ENCODE results near the gene ANKS1B.

The ANKS1B gene

DNA sequence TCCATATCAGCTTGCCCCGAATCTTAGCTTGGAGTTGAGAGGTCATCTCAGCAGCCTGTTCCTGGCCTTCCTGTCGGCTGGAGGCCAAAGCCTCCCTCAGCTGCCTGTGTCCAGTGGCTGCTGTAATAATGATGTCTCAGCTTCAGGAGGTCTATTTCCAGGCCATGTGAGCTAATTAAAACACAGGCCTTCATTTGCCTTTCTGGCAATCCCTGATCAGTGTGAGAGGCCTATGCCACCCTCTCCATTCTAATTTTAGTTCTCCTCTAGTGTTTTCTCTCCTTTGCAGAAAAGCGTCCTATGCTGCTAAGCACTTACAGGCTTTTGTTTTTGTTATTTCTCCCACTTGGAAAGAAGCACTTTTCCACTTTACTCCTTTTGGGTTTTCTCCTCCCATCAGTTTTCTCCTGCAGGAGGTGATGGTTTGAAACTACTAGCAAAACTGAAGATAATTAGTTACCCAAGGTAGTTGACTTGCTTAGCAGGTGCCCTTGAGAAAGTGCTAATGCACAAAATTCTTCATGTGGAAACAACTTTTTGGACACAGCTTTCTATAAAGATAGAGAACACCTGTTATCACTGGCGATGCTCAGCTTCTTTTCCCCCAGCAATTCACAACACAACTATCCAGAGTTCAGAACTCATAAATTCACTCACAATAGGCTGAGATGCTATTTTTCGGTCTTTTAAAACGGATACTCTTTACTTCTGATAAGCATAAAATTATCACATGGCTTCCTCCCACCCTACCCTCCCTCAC, 592.5 kb downstream of the ANKS1B start:
- no peak for DNase-seq (ENCODE audit: low spot score)
- TF ChIP-seq, protein P1, sequence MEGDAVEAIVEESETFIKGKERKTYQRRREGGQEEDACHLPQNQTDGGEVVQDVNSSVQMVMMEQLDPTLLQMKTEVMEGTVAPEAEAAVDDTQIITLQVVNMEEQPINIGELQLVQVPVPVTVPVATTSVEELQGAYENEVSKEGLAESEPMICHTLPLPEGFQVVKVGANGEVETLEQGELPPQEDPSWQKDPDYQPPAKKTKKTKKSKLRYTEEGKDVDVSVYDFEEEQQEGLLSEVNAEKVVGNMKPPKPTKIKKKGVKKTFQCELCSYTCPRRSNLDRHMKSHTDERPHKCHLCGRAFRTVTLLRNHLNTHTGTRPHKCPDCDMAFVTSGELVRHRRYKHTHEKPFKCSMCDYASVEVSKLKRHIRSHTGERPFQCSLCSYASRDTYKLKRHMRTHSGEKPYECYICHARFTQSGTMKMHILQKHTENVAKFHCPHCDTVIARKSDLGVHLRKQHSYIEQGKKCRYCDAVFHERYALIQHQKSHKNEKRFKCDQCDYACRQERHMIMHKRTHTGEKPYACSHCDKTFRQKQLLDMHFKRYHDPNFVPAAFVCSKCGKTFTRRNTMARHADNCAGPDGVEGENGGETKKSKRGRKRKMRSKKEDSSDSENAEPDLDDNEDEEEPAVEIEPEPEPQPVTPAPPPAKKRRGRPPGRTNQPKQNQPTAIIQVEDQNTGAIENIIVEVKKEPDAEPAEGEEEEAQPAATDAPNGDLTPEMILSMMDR (IDR thresholded peaks at IDR 0.05; ENCODE audit: borderline replicate concordance, control extremely low read depth, extremely low read depth, insufficient read depth, missing control alignments) = no peak
- in situ Hi-C loops (cut with MboI; ENCODE audit: low sequenced_read_pairs, unreplicated experiment) = loop anchor here (25.0 kb wide), 1 partner anchor 355 kb away; no protein-coding TSS in a partner anchor

DNA sequence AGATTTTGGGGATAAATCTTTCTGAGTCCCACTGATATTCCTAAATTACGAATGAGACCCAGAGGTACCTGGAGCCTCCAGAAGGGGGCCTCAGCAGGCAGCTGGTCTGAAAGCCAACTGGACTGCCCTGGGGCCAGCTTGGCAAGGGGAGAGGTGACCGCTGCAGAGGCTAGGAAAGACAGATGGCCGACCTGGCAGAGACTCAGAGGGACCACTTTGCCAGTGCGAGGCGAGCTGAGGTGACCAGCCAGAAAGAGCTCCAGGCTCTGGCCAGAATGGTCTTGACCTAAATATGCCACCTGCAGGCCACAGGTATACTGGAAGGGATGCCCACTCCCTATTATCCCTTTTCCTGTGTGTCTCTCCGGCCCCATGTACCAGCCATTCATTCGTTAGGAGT, 594.0 kb downstream of the ANKS1B start:
- in situ Hi-C loops (cut with MboI; ENCODE audit: low sequenced_read_pairs, unreplicated experiment) = loop anchor here (25.0 kb wide), 1 partner anchor 353 kb away; no protein-coding TSS in a partner anchor
- no peak for DNase-seq (ENCODE audit: low spot score)
- TF ChIP-seq, protein P1 (IDR thresholded peaks at IDR 0.05; ENCODE audit: borderline replicate concordance, control extremely low read depth, extremely low read depth, insufficient read depth, missing control alignments) = peak; percentile 48

DNA sequence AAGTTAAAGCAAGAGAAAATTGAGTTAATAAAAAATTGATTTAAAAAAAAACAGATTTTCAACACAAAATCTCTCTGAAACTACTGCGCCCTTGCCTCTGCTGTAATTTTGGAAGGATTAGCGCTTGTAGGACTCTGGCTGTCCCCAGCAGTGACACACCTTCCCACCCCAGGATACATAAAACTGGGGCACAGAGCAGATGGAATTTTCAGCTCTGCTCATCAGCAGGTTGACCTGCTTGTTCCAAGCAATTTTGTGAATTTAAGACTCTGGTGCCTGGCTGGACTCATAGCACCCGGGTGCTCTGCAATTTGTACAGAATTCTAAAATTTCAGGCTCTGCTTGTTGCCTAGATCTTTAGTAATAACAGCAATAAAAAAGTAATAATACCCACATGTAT, 595.0 kb downstream of the ANKS1B start:
- no peak for DNase-seq (ENCODE audit: low spot score)
- TF ChIP-seq, protein P1 (IDR thresholded peaks at IDR 0.05; ENCODE audit: borderline replicate concordance, control extremely low read depth, extremely low read depth, insufficient read depth, missing control alignments) = no peak
- in situ Hi-C loops (cut with MboI; ENCODE audit: low sequenced_read_pairs, unreplicated experiment) = loop anchor here (10.0 to 25.0 kb wide), 3 partner anchors 235 to 375 kb away; no protein-coding TSS in a partner anchor

DNA sequence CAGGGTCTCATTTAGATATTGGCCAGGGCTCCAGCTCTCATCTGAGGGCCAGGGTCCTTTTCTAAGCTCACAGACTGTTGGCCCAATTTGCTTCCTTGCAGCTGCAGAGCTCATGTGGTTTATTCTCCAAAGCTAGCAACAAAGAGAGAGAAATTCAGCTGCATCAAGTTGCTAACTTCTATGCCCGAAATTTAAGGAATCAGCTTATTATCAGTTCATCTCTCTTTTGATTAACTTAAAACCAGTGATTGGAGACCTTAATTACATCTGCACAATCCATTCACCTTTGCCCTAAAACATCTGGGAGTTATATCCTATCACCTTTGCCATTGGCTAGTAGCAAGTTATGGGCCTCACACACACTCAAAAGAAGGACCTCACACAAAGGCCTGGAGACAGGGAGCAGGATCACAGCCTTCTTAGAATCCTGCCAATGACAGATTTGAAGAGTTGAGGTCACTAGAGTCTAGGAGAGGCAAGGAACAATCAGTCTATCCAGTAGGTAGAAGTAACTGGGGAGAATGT, 596.0 kb downstream of the ANKS1B start:
- DNase-seq (ENCODE audit: low spot score) = no peak
- in situ Hi-C loops (cut with MboI; ENCODE audit: low sequenced_read_pairs, unreplicated experiment) = loop anchor here (10.0 to 25.0 kb wide), 3 partner anchors 236 to 376 kb away; no protein-coding TSS in a partner anchor
- TF ChIP-seq, protein P1 (IDR thresholded peaks at IDR 0.05; ENCODE audit: borderline replicate concordance, control extremely low read depth, extremely low read depth, insufficient read depth, missing control alignments) = no peak

DNA sequence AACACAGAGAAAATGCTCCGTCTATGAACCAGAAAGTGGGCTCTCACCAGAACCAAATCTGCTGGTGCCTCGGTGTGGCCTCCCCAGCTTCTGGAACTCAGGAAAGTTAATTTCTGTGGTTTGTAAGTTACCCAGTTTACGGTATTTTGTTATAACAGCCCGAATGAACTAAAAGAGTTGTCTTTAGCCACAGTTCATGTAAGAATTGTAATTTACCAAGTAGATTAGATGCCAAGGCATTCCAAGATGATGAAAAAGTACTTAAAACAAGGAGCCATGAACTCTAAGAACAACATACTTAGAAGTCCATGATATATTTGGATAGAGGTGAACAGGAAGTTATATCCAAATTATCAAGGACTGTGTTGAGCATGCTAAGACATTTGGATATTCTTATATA, 597.1 kb downstream of the ANKS1B start:
- DNase-seq (ENCODE audit: low spot score) = no peak
- in situ Hi-C loops (cut with MboI; ENCODE audit: low sequenced_read_pairs, unreplicated experiment) = loop anchor here (10.0 to 25.0 kb wide), 3 partner anchors 237 to 377 kb away; no protein-coding TSS in a partner anchor
- TF ChIP-seq, protein P1 (IDR thresholded peaks at IDR 0.05; ENCODE audit: borderline replicate concordance, control extremely low read depth, extremely low read depth, insufficient read depth, missing control alignments) = no peak

DNA sequence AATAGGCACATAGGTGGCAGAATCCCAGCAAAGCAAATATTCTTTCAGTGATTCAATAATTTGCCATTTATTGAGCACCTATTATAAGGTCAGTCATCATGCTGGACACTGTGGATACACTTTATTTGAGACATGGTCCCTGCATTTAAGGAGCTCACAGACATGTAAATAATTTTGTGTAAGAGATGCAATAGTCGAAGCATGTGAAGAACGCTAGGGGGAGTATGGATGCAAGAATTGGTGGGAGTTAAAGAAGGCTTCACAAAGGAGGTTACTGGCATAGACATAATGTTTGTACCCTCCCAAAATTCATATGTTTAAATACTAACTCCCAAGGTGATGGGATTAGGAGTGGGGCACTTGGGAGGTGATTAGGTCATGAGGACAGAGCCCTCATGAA, 597.8 kb downstream of the ANKS1B start:
- in situ Hi-C loops (cut with MboI; ENCODE audit: low sequenced_read_pairs, unreplicated experiment) = loop anchor here (10.0 to 25.0 kb wide), 3 partner anchors 238 to 378 kb away; no protein-coding TSS in a partner anchor
- DNase-seq (ENCODE audit: low spot score) = peak; percentile 37
- TF ChIP-seq, protein P1 (IDR thresholded peaks at IDR 0.05; ENCODE audit: borderline replicate concordance, control extremely low read depth, extremely low read depth, insufficient read depth, missing control alignments) = peak; percentile 45

All from GM13976 (cell line).